Panc1 (cell line): ENCODE data around the gene FAM107B.

ENCODE experiments used
- CTCF ChIP-seq: fragments of 450-650 bp; IDR thresholded peaks from 2 replicates; pipeline ENCODE4 v1.5.1; 2017; ENCODE audit warnings: mild to moderate bottlenecking
- POLR2AphosphoS5 ChIP-seq: IDR thresholded peaks from 2 replicates; pipeline ENCODE4 v1.6.1; 2012; ENCODE audit warnings: mild to moderate bottlenecking, low read depth, low read length, moderate library complexity
- REST ChIP-seq, 2 experiments: IDR thresholded peaks; 2 replicates each; pipeline ENCODE4 v1.6.1; 2011 to 2012; ENCODE audit warnings: low read depth in 2 of 2, control low read depth in 1 of 2, low read length in 1 of 2, mild to moderate bottlenecking in 1 of 2, moderate library complexity in 1 of 2; ENCODE audit not compliant: insufficient read depth in 1 of 2

GRCh38 chr10:14528450-14528849, 246.2 kb downstream of the FAM107B start:
- TF ChIP-seq CTCF (no peak), POLR2AphosphoS5 (no peak), REST (IDR thresholded peaks at IDR 0.05; ENCODE audit: insufficient read depth in 1 of 2, low read depth in 2 of 2, low read length in 1 of 2) (no peak)
